SK-N-MC (cell line): ENCODE results near the gene KL.

Experiments used
- EZH2 ChIP-seq: fragments of 200-600 bp; sonication (generic); IDR thresholded peaks from one replicate; pipeline ENCODE4 v1.6.1; 2017; ENCODE audit warnings: antibody characterized with exemption
- FOXP2 ChIP-seq: optimal IDR thresholded peaks from 2 replicates; pipeline ENCODE3; 2011; ENCODE audit warnings: mild to moderate bottlenecking, moderate library complexity; ENCODE audit not compliant: insufficient read depth; ENCODE audit errors: extremely low read length, control extremely low read depth
- POLR2AphosphoS5 ChIP-seq: IDR thresholded peaks from 2 replicates; pipeline ENCODE4 v1.6.1; 2012; ENCODE audit warnings: mild to moderate bottlenecking, low read depth, low read length, borderline replicate concordance

- TF ChIP-seq EZH2, result no peak
- TF ChIP-seq POLR2AphosphoS5, result no peak
- TF ChIP-seq FOXP2, result no peak
Observed at GRCh38 chr13:33092073-33092987, 76.1 kb downstream of the KL start.
